CD4-positive, alpha-beta memory T cell (primary cell): Measurements from ENCODE around the gene NDUFAF4. TPM values are rescaled to one million over a fixed set of nuclear protein-coding genes. Genes with fewer than 3 reads are reported as not detected.
"Not testable (repeated sequence)": the region's sequence is repeated elsewhere in the genome, so short reads cannot be mapped to it uniquely, and the experiment has no call there.

Experiments used
- CTCF ChIA-PET: fragments of 350-600 bp; sonication (Branson Sonifier 250); formaldehyde crosslinking; loops from one replicate; lab custom pipeline; 2021; ENCODE audit warnings: inconsistent platforms; ENCODE audit not compliant: partially characterized antibody; lab: Charles Lee
- POLR2A ChIA-PET: fragments of 350-600 bp; sonication (Branson Sonifier 250); formaldehyde crosslinking; loops from one replicate; lab custom pipeline; 2021; ENCODE audit not compliant: partially characterized antibody; lab: Charles Lee
- DNase-seq, 5 donors: peaks; one replicate each; pipeline versions ENCODE4 v3.0.0 to v3.0.0-alpha.2; 2020 to 2022; ENCODE audit warnings: mixed read lengths in 1 of 5
- H3K27ac ChIP-seq: one replicate; pipeline ENCODE4 v1.7.0; 2013; ENCODE audit warnings: low read depth, low read length
- H3K27me3 ChIP-seq: 2 replicates; pipeline ENCODE4 v1.7.0; 2013; ENCODE audit warnings: mild to moderate bottlenecking, low read length, moderate library complexity; ENCODE audit not compliant: insufficient read depth
- H3K36me3 ChIP-seq: 2 replicates; pipeline ENCODE4 v1.7.0; 2013; ENCODE audit warnings: mild to moderate bottlenecking, low read length, moderate library complexity; ENCODE audit not compliant: insufficient read depth
- H3K4me1 ChIP-seq: 2 replicates; pipeline ENCODE4 v1.7.0; 2013; ENCODE audit warnings: mild to moderate bottlenecking, low read length, moderate library complexity; ENCODE audit not compliant: insufficient read depth
- H3K4me3 ChIP-seq, 2 donors: one replicate each; pipeline ENCODE4 v1.7.0; 2013; ENCODE audit warnings: low read length in 2 of 2, mild to moderate bottlenecking in 1 of 2
- H3K9me3 ChIP-seq, 2 donors: one replicate each; pipeline ENCODE4 v1.7.0; 2013; ENCODE audit warnings: low read length in 2 of 2, control low read depth in 1 of 2; ENCODE audit not compliant: control insufficient read depth in 1 of 2
- H3K27ac Mint-ChIP-seq, 7 donors: one replicate each; pipeline ENCODE4 v1.8.0; 2020 to 2021; ENCODE audit warnings: mixed read lengths in 7 of 7, mild to moderate bottlenecking in 6 of 7, inconsistent platforms in 3 of 7, moderate library complexity in 3 of 7
- H3K27me3 Mint-ChIP-seq, 2 donors: one replicate each; pipeline ENCODE4 v1.8.0; 2020 to 2021; ENCODE audit warnings: mixed read lengths in 2 of 2
- H3K36me3 Mint-ChIP-seq, 2 donors: one replicate each; pipeline ENCODE4 v1.8.0; 2020 to 2021; ENCODE audit warnings: mixed read lengths in 2 of 2, inconsistent platforms in 1 of 2, mild to moderate bottlenecking in 1 of 2
- H3K4me1 Mint-ChIP-seq, 4 donors: one replicate each; pipeline ENCODE4 v1.8.0; 2020 to 2021; ENCODE audit warnings: mixed read lengths in 4 of 4, mild to moderate bottlenecking in 1 of 4
- H3K4me3 Mint-ChIP-seq, 8 donors: one replicate each; pipeline ENCODE4 v1.8.0; 2020 to 2021; ENCODE audit warnings: mixed read lengths in 8 of 8, mild to moderate bottlenecking in 7 of 8, moderate library complexity in 6 of 8, inconsistent platforms in 3 of 8
- H3K9me3 Mint-ChIP-seq, 8 donors: one replicate each; pipeline ENCODE4 v1.8.0; 2020 to 2021; ENCODE audit warnings: mixed read lengths in 8 of 8, mild to moderate bottlenecking in 5 of 8, inconsistent platforms in 3 of 8, moderate library complexity in 1 of 8
- intact Hi-C: fragments of 100-400 bp; cut with micrococcal nuclease; formaldehyde crosslinking; loops from one replicate; pipeline ENCODE4 v1.15.1; 2023
- polyA plus RNA-seq, 2 donors: library from polyadenylated mRNA; unstranded; fragments of 300-500 nt; fragmentation: Illumina TruSeq; gene quantifications; one replicate each; pipeline ENCODE4 v1.2.3, GENCODE V29; 2021
- total RNA-seq, 2 experiments: library from RNA; stranded (reverse); gene quantifications; one replicate each; pipeline ENCODE4 v1.2.3, GENCODE V29; 2021

NDUFAF4 gene
- total and polyA plus RNA-seq, 4 experiments from 2014 or later = 24.3 to 67.8 (median 37.7) TPM

GRCh38 chr6:96885187-96885631 lies 12.5 kb downstream of the NDUFAF4 start:
- H3K27ac ChIP-seq, H3K9me3 ChIP-seq, H3K36me3 ChIP-seq, H3K4me1 ChIP-seq, H3K27me3 Mint-ChIP-seq, CTCF ChIA-PET, H3K27me3 ChIP-seq, H3K4me1 Mint-ChIP-seq, H3K9me3 Mint-ChIP-seq, H3K36me3 Mint-ChIP-seq: not testable (repeated sequence)
- peak in 4 of 5 donors; percentile 30 to 51 (median 42) for DNase-seq
- POLR2A ChIA-PET = interaction anchor here (1.0 to 2.0 kb wide), 2 partner anchors 12 to 40 kb away, joined by 4 to 6 read pairs; partner anchors contain the start of genes KLHL32 and NDUFAF4
- intact Hi-C loops = loop anchor here (2.0 kb wide), 1 partner anchor 48 kb away; the partner anchor contains the start of gene GPR63
- H3K27ac Mint-ChIP-seq = peak overlapping the region in 6 of 7 donors; percentile 8 to 88 (median 70)
- peak overlapping the region in 7 of 8 donors; percentile 1 to 74 (median 60) for H3K4me3 Mint-ChIP-seq
- H3K4me3 ChIP-seq = peak overlapping the region in 1 of 2 donors; percentile 17

GRCh38 chr6:96878143-96878542 lies 19.5 kb downstream of the NDUFAF4 start:
- no peaks in the 10 kb centered on the region for H3K9me3 Mint-ChIP-seq
- H3K36me3 Mint-ChIP-seq = no peaks in the 10 kb centered on the region
- ChIA-PET CTCF (interaction anchor here (1.1 to 1.5 kb wide), 2 partner anchors 12 to 20 kb away, joined by 3 to 4 read pairs; no protein-coding TSS in a partner anchor), POLR2A (no interaction called here)
- H3K27ac ChIP-seq = no peak overlapping the region
- H3K27me3 Mint-ChIP-seq = peaks cover 0 to 1% of the 10 kb centered on the region in 2 donors
- H3K9me3 ChIP-seq = no peaks in the 10 kb centered on the region
- H3K27ac Mint-ChIP-seq = no peak overlapping the region
- intact Hi-C loops = no loop called here
- H3K4me3 Mint-ChIP-seq = no peak overlapping the region
- no peak overlapping the region for H3K4me3 ChIP-seq
- no peak for DNase-seq
- H3K4me1 ChIP-seq = no peaks in the 10 kb centered on the region
- no peaks in the 10 kb centered on the region for H3K36me3 ChIP-seq
- no peaks in the 10 kb centered on the region for H3K4me1 Mint-ChIP-seq
- no peaks in the 10 kb centered on the region for H3K27me3 ChIP-seq

- Histone ChIP-seq H3K27ac (no peak overlapping the region), H3K27me3 (no peaks in the 10 kb centered on the region), H3K9me3 (no peaks in the 10 kb centered on the region), H3K4me3 (no peak overlapping the region), H3K4me1 (no peaks in the 10 kb centered on the region), H3K36me3 (no peaks in the 10 kb centered on the region)
- ChIA-PET CTCF (no interaction called here), POLR2A (no interaction called here)
- DNase-seq = no peak
- Mint-ChIP-seq H3K27me3 (peaks cover 0 to 1% of the 10 kb centered on the region in 2 donors), H3K9me3 (no peaks in the 10 kb centered on the region), H3K36me3 (no peaks in the 10 kb centered on the region), H3K27ac (no peak overlapping the region), H3K4me3 (no peak overlapping the region), H3K4me1 (no peaks in the 10 kb centered on the region)
- intact Hi-C loops = no loop called here
These were observed 20.7 kb downstream of the NDUFAF4 start for GRCh38 chr6:96876886-96877545.

- no peaks in the 10 kb centered on the region for H3K36me3 ChIP-seq
- H3K4me1 ChIP-seq = no peaks in the 10 kb centered on the region
- POLR2A ChIA-PET = no interaction called here
- Mint-ChIP-seq H3K9me3 (no peaks in the 10 kb centered on the region), H3K27ac (no peak overlapping the region), H3K4me3 (no peak overlapping the region), H3K36me3 (no peaks in the 10 kb centered on the region), H3K4me1 (no peaks in the 10 kb centered on the region), H3K27me3 (peaks cover 7 to 8% of the 10 kb centered on the region in 2 donors)
- intact Hi-C loops = no loop called here
- no peaks in the 10 kb centered on the region for H3K9me3 ChIP-seq
- no peak overlapping the region for H3K27ac ChIP-seq
- CTCF ChIA-PET = no interaction called here
- no peak for DNase-seq
- no peak overlapping the region for H3K4me3 ChIP-seq
- H3K27me3 ChIP-seq = no peaks in the 10 kb centered on the region
These were observed 24.7 kb downstream of the NDUFAF4 start for GRCh38 chr6:96872976-96873375.

GRCh38 chr6:96865055-96865405 lies 32.7 kb downstream of the NDUFAF4 start:
- no peak for DNase-seq
- ChIA-PET POLR2A (no interaction called here), CTCF (no interaction called here)
- Histone ChIP-seq H3K4me3 (no peak overlapping the region), H3K27me3 (peaks cover 4% of the 10 kb centered on the region), H3K36me3 (no peaks in the 10 kb centered on the region), H3K4me1 (no peaks in the 10 kb centered on the region), H3K9me3 (no peaks in the 10 kb centered on the region), H3K27ac (no peak overlapping the region)
- H3K4me1 Mint-ChIP-seq = no peaks in the 10 kb centered on the region
- H3K4me3 Mint-ChIP-seq = no peak overlapping the region
- H3K36me3 Mint-ChIP-seq = no peaks in the 10 kb centered on the region
- peaks cover 21 to 25% of the 10 kb centered on the region in 2 donors for H3K27me3 Mint-ChIP-seq
- peaks cover 0 to 3% (median 1%) of the 10 kb centered on the region in 8 donors for H3K9me3 Mint-ChIP-seq
- intact Hi-C loops = no loop called here
- no peak overlapping the region for H3K27ac Mint-ChIP-seq

- Mint-ChIP-seq H3K9me3 (peaks cover 0 to 5% (median 1%) of the 10 kb centered on the region in 8 donors), H3K27me3 (peaks cover 21 to 25% of the 10 kb centered on the region in 2 donors)
- no peaks in the 10 kb centered on the region for H3K4me1 ChIP-seq
These were observed 33.3 kb downstream of the NDUFAF4 start for GRCh38 chr6:96864216-96865054.

GRCh38 chr6:96862560-96862959 lies 35.1 kb downstream of the NDUFAF4 start:
- H3K27ac Mint-ChIP-seq = no peak overlapping the region
- H3K36me3 Mint-ChIP-seq = no peaks in the 10 kb centered on the region
- intact Hi-C loops = no loop called here
- Histone ChIP-seq H3K9me3 (no peaks in the 10 kb centered on the region), H3K27me3 (peaks cover 4% of the 10 kb centered on the region), H3K27ac (no peak overlapping the region), H3K4me3 (no peak overlapping the region), H3K36me3 (no peaks in the 10 kb centered on the region), H3K4me1 (no peaks in the 10 kb centered on the region)
- peaks cover 12 to 27% of the 10 kb centered on the region in 2 donors for H3K27me3 Mint-ChIP-seq
- no peaks in the 10 kb centered on the region for H3K4me1 Mint-ChIP-seq
- peaks cover 0 to 6% (median 3%) of the 10 kb centered on the region in 8 donors for H3K9me3 Mint-ChIP-seq
- DNase-seq = no peak
- H3K4me3 Mint-ChIP-seq = no peak overlapping the region
- CTCF ChIA-PET = no interaction called here
- POLR2A ChIA-PET = no interaction called here

More at GRCh38 chr6:96864216-96865054, 33.3 kb downstream of the NDUFAF4 start:
- DNase-seq = no peak
- Mint-ChIP-seq H3K36me3 (no peaks in the 10 kb centered on the region), H3K4me1 (no peaks in the 10 kb centered on the region), H3K4me3 (no peak overlapping the region), H3K27ac (no peak overlapping the region)
- Histone ChIP-seq H3K27ac (no peak overlapping the region), H3K27me3 (peaks cover 4% of the 10 kb centered on the region), H3K36me3 (no peaks in the 10 kb centered on the region), H3K9me3 (no peaks in the 10 kb centered on the region), H3K4me3 (no peak overlapping the region)
- CTCF ChIA-PET = no interaction called here
- POLR2A ChIA-PET = no interaction called here
- intact Hi-C loops = no loop called here
